IPS-15b (cell line): ENCODE measurements around the gene RHEB.

ENCODE experiments used
- H3K27me3 ChIP-seq: one replicate; pipeline ENCODE4 v1.6.1; 2013; ENCODE audit warnings: low read length; ENCODE audit not compliant: control insufficient read depth, insufficient read depth
- H3K36me3 ChIP-seq: one replicate; pipeline ENCODE4 v1.6.1; 2013; ENCODE audit warnings: low read length; ENCODE audit not compliant: control insufficient read depth, insufficient read depth
- H3K4me1 ChIP-seq: one replicate; pipeline ENCODE4 v1.6.1; 2013; ENCODE audit warnings: mild to moderate bottlenecking, low read length; ENCODE audit not compliant: control insufficient read depth, insufficient read depth
- H3K4me3 ChIP-seq: one replicate; pipeline ENCODE4 v1.5.1; 2013; ENCODE audit warnings: low read depth, low read length
- H3K9ac ChIP-seq: one replicate; pipeline ENCODE4 v1.6.1; 2013; ENCODE audit warnings: low read depth, mild to moderate bottlenecking, low read length
- H3K9me3 ChIP-seq: one replicate; pipeline ENCODE4 v1.6.1; 2013; ENCODE audit warnings: mild to moderate bottlenecking, low read length; ENCODE audit not compliant: control insufficient read depth, insufficient read depth

The RHEB gene

DNA sequence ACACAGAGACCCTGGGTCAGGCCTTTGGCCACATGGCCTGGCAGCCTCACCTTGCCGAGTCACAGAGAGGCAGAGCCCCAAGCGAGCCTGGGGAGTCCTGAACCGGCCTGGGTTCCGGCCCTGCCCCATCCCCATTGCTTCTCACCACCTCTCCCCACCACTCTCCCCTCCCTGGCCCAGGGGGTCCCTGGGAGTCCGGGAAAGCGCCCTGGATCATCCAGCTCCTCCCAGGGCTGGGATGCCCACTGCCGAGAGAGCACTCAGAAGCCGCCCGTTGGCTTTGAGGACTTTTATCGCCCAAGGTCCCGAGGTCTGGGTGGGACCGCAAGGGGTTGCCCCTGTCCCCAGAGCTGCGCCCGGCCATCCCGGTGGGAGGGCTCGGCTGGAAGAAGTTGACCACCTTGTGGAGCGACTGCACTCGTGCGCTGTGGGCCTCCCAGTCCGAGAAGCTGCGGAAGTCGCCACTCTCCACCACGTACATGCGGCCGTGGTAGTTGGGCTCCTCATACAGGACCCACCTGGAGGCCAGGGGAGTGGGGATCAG is 87.9 kb downstream of the RHEB start:
- H3K9me3 ChIP-seq, result no peaks in the 10 kb centered on the region
- no peaks in the 10 kb centered on the region for H3K27me3 ChIP-seq
- no peak overlapping the region for H3K4me3 ChIP-seq
- H3K4me1 ChIP-seq, result peaks cover 10% of the 10 kb centered on the region
- no peak overlapping the region for H3K9ac ChIP-seq
- no peaks in the 10 kb centered on the region for H3K36me3 ChIP-seq

GRCh38 chr7:151431281-151431767 is 88.4 kb downstream of the RHEB start:
- H3K27me3 ChIP-seq, result no peaks in the 10 kb centered on the region
- peaks cover 8% of the 10 kb centered on the region for H3K4me1 ChIP-seq
- no peaks in the 10 kb centered on the region for H3K36me3 ChIP-seq
- H3K9ac ChIP-seq, result no peak overlapping the region
- H3K4me3 ChIP-seq, result no peak overlapping the region
- no peaks in the 10 kb centered on the region for H3K9me3 ChIP-seq

- no peak overlapping the region for H3K4me3 ChIP-seq
These were observed 89.1 kb downstream of the RHEB start for GRCh38 chr7:151430391-151431205.

DNA sequence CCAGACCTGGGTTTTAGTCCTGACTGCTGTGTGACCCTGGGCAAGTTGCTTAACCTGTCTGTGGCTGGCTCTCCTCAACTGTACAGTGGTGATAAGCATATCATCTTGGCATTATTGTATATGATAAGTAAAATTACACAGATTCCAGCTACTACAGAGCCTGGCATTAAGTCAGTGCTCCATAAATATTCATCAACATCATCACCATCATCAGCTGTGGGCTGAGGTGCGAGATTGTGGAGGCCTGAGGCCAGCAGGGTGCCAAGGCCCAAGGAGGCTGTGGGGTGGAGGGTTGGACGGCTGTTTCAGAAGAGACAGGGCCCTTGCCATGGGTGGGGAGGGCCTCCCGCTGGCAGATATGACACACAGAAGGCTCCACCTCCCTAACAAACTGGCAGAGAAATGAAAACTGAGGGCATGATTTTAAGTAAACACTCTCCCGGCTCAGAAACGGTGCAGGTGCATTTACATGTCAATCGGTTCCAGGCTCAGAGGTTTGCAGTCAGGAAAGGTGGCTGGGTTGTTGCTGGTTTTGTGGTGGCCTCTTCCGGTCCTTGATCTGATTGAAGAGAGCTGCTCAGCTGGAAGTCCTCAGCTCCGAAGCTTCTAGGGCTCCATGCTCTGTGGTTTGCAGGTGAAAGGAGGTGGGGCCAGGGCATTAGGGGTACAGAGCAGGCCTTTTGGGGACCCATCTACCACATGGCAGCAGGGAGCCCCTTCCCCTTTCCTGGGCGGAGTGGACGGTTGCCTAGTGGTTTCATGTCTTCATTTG is 89.9 kb downstream of the RHEB start:
- Histone ChIP-seq H3K4me3 (no peak overlapping the region), H3K4me1 (peaks cover 8% of the 10 kb centered on the region), H3K9ac (no peak overlapping the region), H3K27me3 (no peaks in the 10 kb centered on the region), H3K36me3 (no peaks in the 10 kb centered on the region), H3K9me3 (no peaks in the 10 kb centered on the region)

More at GRCh38 chr7:151430391-151431205, 89.1 kb downstream of the RHEB start:
- H3K36me3 ChIP-seq, result no peaks in the 10 kb centered on the region
- no peak overlapping the region for H3K9ac ChIP-seq
- H3K4me1 ChIP-seq, result peaks cover 8% of the 10 kb centered on the region
- H3K9me3 ChIP-seq, result no peaks in the 10 kb centered on the region
- no peaks in the 10 kb centered on the region for H3K27me3 ChIP-seq

DNA sequence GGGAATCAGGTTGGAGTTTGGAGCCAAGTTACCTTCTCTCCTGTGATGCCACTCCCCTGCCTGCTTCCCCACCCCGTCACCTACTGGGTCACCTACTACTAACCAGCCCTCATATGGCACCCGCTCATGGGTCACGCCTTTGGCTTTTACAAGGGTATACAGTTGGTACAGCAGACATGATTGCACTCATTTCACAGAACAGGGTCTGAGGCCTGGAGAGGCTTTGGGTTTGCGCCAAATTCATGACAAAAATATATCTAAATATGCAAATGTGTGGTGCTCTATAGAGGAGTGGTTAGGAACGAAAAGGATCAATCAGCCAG is 90.5 kb downstream of the RHEB start:
- H3K36me3 ChIP-seq, result no peaks in the 10 kb centered on the region
- no peak overlapping the region for H3K9ac ChIP-seq
- H3K9me3 ChIP-seq, result no peaks in the 10 kb centered on the region
- no peak overlapping the region for H3K4me3 ChIP-seq
- H3K4me1 ChIP-seq, result peaks cover 8% of the 10 kb centered on the region
- H3K27me3 ChIP-seq, result no peaks in the 10 kb centered on the region

GRCh38 chr7:151428378-151429236 is 91.1 kb downstream of the RHEB start:
- no peak overlapping the region for H3K4me3 ChIP-seq
- no peaks in the 10 kb centered on the region for H3K27me3 ChIP-seq
- no peaks in the 10 kb centered on the region for H3K9me3 ChIP-seq
- H3K9ac ChIP-seq, result no peak overlapping the region
- H3K4me1 ChIP-seq, result peaks cover 8% of the 10 kb centered on the region
- H3K36me3 ChIP-seq, result no peaks in the 10 kb centered on the region

DNA sequence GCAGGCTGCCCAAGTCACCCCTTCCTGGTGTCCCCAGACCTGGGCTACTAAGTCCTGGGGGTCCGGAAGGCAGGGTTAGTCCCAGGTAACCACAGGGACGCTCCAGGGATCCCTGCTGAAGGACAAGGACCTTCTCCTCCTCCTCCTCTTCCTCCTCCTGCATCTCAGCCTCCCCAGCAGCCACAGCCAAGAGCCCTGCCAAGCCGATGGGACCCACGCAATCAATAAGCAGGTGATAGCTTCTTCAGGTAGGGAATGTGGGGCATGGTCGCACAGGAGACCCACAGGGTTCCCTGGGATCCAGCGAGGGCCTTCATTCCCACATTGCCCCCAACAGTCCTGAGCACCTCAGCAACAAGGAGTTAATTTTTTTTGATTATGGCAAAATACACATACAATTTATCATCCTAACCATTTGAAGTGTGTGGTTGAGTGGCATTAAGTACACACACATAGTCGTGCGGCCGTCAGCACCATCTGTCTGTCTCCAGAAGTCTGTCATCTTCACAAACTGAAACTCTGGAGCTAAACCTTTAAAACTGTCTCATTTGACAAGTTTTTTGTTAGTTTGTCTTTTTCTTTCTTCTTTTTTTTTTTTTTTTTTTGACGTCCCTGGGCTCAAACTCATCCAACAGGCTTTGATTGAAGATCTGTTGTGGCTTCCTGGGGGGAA is 91.9 kb downstream of the RHEB start:
- no peaks in the 10 kb centered on the region for H3K36me3 ChIP-seq
- H3K9ac ChIP-seq, result no peak overlapping the region
- H3K4me3 ChIP-seq, result no peak overlapping the region
- H3K9me3 ChIP-seq, result no peaks in the 10 kb centered on the region
- H3K27me3 ChIP-seq, result no peaks in the 10 kb centered on the region
- H3K4me1 ChIP-seq, result peaks cover 8% of the 10 kb centered on the region

GRCh38 chr7:151426904-151427704 is 92.6 kb downstream of the RHEB start:
- Histone ChIP-seq H3K4me3 (no peak overlapping the region), H3K9me3 (no peaks in the 10 kb centered on the region), H3K4me1 (peaks cover 8% of the 10 kb centered on the region), H3K36me3 (no peaks in the 10 kb centered on the region), H3K27me3 (no peaks in the 10 kb centered on the region), H3K9ac (no peak overlapping the region)

- Histone ChIP-seq H3K9ac (no peak overlapping the region), H3K4me1 (peaks cover 8% of the 10 kb centered on the region), H3K9me3 (no peaks in the 10 kb centered on the region)
These were observed 93.2 kb downstream of the RHEB start for GRCh38 chr7:151426441-151426903.

DNA sequence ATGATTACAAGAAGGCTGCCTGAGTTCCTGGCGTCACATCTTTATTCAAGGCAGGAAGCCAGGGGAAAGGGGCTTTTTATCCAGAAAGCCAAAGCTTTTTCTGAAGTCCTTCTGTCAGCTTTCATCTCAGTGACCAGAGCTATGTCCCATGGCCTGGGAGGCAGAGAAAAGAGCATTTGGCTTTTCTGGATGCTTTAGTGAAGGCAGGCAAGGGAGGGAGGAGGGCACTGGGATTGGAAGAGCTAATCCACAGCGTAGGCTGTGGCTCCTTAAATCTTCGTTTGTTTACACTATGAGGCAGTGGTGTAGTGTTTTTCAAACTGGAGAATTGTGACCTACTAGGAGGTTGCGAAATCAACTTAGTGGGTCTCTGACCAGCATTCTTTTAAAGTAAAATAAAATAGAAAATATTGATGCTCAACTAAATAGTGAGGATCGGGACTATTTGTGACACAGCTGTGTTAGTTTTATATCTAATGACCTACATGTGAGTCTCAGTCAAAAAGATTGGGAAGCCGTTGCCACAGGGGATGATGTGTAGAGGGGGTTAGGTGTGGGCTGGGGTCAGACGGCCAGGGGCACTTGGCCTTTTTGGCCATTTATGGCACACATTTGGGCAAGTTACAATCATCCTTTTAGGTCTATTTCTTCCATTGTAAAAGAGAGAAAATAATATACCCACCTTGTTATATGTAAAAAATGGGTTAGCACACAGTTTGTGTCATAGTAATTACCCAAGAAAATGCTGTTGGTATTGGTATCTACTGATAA is 93.8 kb downstream of the RHEB start:
- H3K9me3 ChIP-seq, result no peaks in the 10 kb centered on the region
- H3K9ac ChIP-seq, result no peak overlapping the region
- H3K4me1 ChIP-seq, result peaks cover 8% of the 10 kb centered on the region
- H3K27me3 ChIP-seq, result no peaks in the 10 kb centered on the region
- no peaks in the 10 kb centered on the region for H3K36me3 ChIP-seq
- H3K4me3 ChIP-seq, result no peak overlapping the region

More at GRCh38 chr7:151426441-151426903, 93.2 kb downstream of the RHEB start:
- no peaks in the 10 kb centered on the region for H3K27me3 ChIP-seq
- no peak overlapping the region for H3K4me3 ChIP-seq
- H3K36me3 ChIP-seq, result no peaks in the 10 kb centered on the region
